ENCODE results near the gene SMARCAL1.

The SMARCAL1 gene

GRCh38 chr2:216428618-216429350 is 16.5 kb downstream of the SMARCAL1 start:
- DNase-seq: no peak

GRCh38 chr2:216429428-216429827 is 17.1 kb downstream of the SMARCAL1 start:
- no peak for DNase-seq

DNA sequence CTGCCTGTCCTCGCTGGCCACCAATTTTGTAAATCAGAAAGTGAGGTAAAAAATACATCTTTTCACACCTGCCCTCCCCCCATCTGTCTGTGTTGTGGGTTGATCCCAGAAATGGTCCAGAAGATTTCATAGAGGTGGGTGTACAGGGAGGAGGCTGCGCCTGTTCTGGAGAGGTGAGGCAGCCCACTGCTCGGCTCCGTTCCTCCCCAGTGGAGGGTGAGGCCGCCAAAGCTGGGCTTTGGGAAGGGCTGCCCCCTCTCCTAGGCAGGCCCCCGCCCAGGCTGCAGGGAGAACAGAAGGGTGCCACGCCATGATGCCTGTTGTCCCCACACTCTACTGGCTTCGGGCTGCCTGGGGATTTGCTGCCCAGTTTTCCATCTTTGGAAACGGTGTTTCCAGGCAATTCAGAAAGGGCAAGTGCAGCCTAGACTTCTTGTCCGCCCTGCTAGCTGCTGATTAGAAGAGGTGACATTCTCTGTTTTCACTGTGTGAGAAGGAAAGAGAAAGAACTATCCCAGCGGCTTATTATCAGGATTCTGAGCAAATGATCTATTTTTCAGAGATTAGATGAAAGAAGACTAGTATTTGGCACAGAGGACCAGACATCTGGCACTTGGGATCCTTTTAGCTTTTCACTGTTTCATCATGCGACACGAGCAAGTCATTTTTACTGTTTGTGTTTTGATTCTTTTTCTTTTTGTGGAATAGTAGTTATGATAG is 18.7 kb downstream of the SMARCAL1 start:
- no peak for DNase-seq

GRCh38 chr2:216431531-216431856 is 19.2 kb downstream of the SMARCAL1 start:
- no peak for DNase-seq

- DNase-seq: no peak
These were observed 24.1 kb downstream of the SMARCAL1 start for GRCh38 chr2:216436383-216436782.

GRCh38 chr2:216441308-216442010 is 29.2 kb downstream of the SMARCAL1 start:
- DNase-seq: no peak

DNA sequence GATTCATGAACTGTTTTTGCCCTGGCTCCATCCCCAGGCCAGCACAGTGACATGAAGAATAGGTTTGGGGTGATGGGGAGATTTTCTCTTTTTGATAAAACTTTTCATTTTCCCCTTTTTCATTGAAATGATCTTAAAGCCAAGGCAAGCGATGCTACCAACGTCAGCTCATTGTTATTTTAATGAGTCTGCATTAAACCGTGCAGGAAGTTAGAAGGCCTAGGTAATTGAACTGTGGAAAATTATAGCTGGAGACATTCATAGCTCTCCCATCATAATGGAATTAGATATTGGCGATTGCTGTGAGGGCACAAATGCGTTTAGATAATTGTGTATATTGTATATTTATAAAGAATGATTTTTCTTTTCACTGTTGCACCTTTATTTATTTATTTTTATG is 33.2 kb downstream of the SMARCAL1 start:
- no peak for DNase-seq

- DNase-seq: no peak
These were observed 34.1 kb downstream of the SMARCAL1 start for GRCh38 chr2:216446343-216446742.

DNA sequence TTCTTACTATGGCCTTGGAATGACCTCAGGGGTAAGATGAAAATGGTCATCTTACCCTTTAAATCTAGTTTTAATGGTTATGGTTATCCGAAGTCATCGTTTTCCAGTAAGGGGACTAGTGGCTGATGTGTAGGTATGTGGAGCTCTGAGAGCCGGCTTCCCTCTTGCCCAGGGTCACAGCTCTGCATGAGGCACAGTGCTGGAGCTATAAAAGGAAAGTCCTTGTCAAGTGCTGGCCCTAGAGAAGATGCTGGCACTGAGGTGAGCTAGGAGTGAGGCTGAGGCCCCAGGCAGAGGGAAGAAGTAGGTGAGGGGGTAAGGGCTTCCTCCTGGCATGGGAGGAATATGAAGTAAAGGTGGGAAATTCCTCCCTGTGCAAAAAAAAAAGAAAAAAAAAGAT is 35.0 kb downstream of the SMARCAL1 start:
- DNase-seq: no peak

DNA sequence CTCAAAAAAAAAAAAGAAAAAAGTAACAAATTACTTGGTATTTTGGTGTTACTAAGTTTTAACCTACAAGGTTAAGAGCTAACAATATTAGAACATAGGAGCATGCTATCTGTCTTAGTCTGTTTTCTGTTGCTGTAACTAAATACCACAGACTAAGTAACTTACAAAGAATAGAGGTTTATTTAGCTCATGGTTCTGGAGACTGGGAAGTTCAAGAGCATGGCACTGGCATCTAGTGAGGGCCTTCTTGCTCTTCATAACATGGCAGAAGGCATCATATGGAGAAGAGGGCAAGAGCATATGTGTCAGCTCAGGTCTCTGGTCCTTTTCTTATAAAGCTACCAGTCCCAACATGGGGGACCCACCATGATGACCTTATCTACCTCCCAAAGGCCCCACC is 36.5 kb downstream of the SMARCAL1 start:
- no peak for DNase-seq

DNA sequence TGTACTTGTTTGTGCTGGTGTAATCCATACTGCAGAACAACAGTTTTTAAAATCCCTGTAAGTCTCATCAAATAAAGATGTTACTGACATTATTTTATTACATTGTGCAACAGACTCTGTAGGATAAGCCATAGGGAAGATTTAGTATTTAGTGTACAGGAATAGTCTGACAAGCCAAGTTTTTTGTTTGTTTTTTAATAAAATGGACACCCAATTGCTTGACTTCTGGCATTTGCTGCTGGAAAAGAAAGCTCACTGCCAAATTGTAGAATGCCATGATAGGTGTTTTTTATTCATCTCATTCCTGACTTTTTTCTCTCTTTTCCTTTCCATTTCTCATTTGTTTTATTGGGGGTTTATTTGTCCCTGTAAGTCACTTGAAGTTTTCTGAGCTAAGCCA is 38.1 kb downstream of the SMARCAL1 start:
- no peak for DNase-seq

DNA sequence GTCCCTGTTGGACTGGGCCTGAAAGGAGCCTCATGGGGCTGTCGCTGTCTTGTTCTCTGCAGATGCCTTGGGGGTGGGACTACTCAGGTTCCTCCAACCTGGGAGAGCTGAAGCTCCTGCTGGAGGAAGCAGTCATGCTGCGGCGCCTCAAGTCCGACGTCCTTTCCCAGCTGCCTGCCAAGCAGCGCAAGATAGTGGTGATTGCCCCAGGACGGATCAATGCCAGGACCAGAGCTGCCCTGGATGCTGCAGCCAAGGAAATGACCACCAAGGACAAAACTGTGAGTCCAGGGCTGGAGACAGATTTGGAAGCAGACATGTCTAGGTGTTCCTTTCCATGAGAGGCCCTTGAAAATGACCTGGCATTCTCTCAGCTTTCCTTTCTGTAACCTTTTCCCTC is 38.5 kb downstream of the SMARCAL1 start:
- DNase-seq: no peak

GRCh38 chr2:216453955-216454614 is 41.8 kb downstream of the SMARCAL1 start:
- no peak for DNase-seq

DNA sequence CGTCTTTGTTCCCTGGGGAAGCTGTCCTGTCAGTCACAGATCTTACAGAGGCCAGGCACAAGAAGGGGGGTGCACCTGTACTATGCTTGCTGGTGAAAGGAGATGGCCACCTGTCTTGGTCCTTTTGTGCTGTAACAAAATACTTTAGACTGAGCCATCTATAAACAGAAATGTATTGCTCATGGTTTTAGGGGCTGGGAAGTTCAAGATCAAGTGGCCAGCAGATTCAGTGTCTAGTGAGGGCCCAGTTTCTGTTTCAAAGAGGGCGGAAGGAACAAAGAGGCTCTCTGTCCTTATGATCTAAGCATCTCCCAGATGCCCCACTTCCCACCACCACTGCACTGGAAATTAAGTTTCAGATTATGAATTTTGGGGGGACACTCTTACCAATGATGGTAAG is 50.9 kb downstream of the SMARCAL1 start:
- no peak for DNase-seq

DNA sequence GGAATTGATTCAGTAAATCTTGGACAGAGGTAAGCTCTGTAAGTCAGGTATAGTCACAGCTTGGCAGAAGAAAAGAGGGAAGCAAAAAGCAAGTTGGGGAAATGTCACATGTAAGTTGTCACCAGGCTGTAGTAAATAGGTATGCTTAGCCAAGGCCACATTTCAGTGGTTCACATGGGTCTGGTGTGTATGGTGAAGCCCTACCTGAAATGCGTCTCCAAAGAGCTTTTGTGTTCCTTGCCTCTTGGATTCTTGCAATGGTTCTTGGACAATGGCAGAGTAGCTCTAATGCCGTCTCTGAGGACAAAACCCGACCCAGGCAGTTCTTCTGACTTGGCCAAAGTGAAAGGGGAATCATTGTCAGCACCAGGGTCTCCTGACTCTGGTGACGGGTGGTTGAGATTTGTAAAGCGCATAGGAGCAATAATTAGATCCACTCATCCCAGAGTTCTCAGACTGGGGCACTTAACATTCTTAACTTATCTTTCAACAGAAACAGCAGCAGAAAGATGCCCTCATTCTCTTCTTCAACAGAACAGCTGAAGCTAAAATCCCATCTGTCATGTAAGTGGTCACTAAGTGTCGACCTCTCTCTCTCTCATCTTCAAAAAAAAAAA is 51.9 kb downstream of the SMARCAL1 start:
- DNase-seq: no peak

- DNase-seq: no peak
These were observed 53.4 kb downstream of the SMARCAL1 start for GRCh38 chr2:216465579-216466195.

GRCh38 chr2:216467845-216468244 is 55.6 kb downstream of the SMARCAL1 start:
- DNase-seq: no peak

- DNase-seq: no peak
These were observed 57.4 kb downstream of the SMARCAL1 start for GRCh38 chr2:216469661-216470060.

- no peak for DNase-seq
These were observed 60.9 kb downstream of the SMARCAL1 start for GRCh38 chr2:216473187-216473586.

GRCh38 chr2:216474925-216475670 is 62.8 kb downstream of the SMARCAL1 start:
- no peak for DNase-seq

- DNase-seq: no peak
These were observed 63.5 kb downstream of the SMARCAL1 start for GRCh38 chr2:216475767-216476166.

Measured in activated T-cell treated with anti-CD3 and anti-CD28 coated beads, Interleukin-2, amount 50 U/mL, for 1 hour (primary cell).